Heart left ventricle (tissue), 13 donors: Measurements from ENCODE around the gene TAT.
"Not testable (repeated sequence)": the region's sequence is repeated elsewhere in the genome, so short reads cannot be mapped to it uniquely, and the experiment has no call there.

Experiments used
- POLR2A ChIP-seq, 2 donors: fragments of 450-650 bp; IDR thresholded peaks; one replicate each; pipeline ENCODE4 v1.6.1; 2017; ENCODE audit warnings: antibody characterized with exemption in 2 of 2, mild to moderate bottlenecking in 2 of 2, moderate library complexity in 2 of 2
- TF ChIP-seq, protein P1 (sequence below), 12 donors: fragments of 200-600 bp; sonication (generic) in 4 of 12; IDR thresholded peaks; one replicate each; pipeline versions ENCODE4 v1.5.0 to v1.8.0; 2018 to 2022; ENCODE audit warnings: antibody characterized with exemption in 12 of 12, mild to moderate bottlenecking in 5 of 12
- donor health status: ischemic (EF 13 %, LVEDD 7.1; RV severe dilation, severe dysfunction).
- donor health status: DM: no; HTN: yes; CAD: no.
- donor health status: DM: no; HTN: no; CAD: no.
- donor health status: ischemic (EF 25% LVEDD 6.9; RV normal size, moderate dysfunction).
- donor health status: ischemic (EF 25% LVEDD 5.7; RV mildly dilated, moderate dysfunction).
- donor health status: ischemic (EF 35%, LVEDD 5.7; RV mildly dilated, moderate dysfunction).
- donor health status: nonischemic (EF 11% LVEDD 7.7; RV severe dilation, severe dysfunction).
- donor health status: DM: yes; HTN: yes; CAD: no.
- donor health status: PGD.
- donor health status: ischemic (EF 29% LVEDD 5.4; RV normal size, mild dysfunction).
- donor health status: nonischemic (EF 23%, LVEDD 6.1; RV moderate dilation, normal function).

DNA sequence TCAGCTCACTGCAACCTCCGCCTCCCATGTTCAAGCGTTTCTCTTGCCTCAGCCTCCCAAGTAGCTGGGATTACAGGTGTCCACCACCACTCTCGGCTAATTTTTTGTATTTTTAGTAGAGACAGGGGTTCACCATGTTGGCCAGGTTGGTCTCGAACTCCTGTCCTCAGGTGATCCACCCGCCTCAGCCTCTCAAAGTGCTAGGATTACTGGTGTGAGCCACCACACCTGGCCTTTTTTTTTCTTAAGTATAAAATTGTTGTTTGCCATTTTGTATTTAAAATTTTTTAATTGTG, 5.6 kb upstream of the TAT start:
- TF ChIP-seq, protein P1, sequence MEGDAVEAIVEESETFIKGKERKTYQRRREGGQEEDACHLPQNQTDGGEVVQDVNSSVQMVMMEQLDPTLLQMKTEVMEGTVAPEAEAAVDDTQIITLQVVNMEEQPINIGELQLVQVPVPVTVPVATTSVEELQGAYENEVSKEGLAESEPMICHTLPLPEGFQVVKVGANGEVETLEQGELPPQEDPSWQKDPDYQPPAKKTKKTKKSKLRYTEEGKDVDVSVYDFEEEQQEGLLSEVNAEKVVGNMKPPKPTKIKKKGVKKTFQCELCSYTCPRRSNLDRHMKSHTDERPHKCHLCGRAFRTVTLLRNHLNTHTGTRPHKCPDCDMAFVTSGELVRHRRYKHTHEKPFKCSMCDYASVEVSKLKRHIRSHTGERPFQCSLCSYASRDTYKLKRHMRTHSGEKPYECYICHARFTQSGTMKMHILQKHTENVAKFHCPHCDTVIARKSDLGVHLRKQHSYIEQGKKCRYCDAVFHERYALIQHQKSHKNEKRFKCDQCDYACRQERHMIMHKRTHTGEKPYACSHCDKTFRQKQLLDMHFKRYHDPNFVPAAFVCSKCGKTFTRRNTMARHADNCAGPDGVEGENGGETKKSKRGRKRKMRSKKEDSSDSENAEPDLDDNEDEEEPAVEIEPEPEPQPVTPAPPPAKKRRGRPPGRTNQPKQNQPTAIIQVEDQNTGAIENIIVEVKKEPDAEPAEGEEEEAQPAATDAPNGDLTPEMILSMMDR (IDR thresholded peaks at IDR 0.05) = not testable (repeated sequence)
- not testable (repeated sequence) for TF ChIP-seq POLR2A (IDR thresholded peaks at IDR 0.05)
